ENCODE data around the gene CNTNAP5.

The CNTNAP5 gene

GRCh38 chr2:124281541-124281940, 256.5 kb downstream of the CNTNAP5 start:
- Histone ChIP-seq H3K4me1 (no peaks in the 10 kb centered on the region), H3K9ac (no peak overlapping the region), H3K4me3 (ENCODE audit: low read depth, low read length) (no peak overlapping the region), H2AFZ (no peak overlapping the region), H3K36me3 (ENCODE audit: control insufficient read depth, insufficient read depth, low read length) (no peaks in the 10 kb centered on the region), H3K9me3 (ENCODE audit: control insufficient read depth, low read length) (no peaks in the 10 kb centered on the region), H3K79me2 (no peaks in the 10 kb centered on the region), H3K27ac (no peak overlapping the region), H3K27me3 (ENCODE audit: control insufficient read depth, insufficient read depth, low read length) (no peaks in the 10 kb centered on the region), H3K4me2 (ENCODE audit: low read length) (no peak overlapping the region)
- TF ChIP-seq, protein P1, sequence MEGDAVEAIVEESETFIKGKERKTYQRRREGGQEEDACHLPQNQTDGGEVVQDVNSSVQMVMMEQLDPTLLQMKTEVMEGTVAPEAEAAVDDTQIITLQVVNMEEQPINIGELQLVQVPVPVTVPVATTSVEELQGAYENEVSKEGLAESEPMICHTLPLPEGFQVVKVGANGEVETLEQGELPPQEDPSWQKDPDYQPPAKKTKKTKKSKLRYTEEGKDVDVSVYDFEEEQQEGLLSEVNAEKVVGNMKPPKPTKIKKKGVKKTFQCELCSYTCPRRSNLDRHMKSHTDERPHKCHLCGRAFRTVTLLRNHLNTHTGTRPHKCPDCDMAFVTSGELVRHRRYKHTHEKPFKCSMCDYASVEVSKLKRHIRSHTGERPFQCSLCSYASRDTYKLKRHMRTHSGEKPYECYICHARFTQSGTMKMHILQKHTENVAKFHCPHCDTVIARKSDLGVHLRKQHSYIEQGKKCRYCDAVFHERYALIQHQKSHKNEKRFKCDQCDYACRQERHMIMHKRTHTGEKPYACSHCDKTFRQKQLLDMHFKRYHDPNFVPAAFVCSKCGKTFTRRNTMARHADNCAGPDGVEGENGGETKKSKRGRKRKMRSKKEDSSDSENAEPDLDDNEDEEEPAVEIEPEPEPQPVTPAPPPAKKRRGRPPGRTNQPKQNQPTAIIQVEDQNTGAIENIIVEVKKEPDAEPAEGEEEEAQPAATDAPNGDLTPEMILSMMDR (IDR thresholded peaks at IDR 0.05) = no peak

GRCh38 chr2:124283096-124283495, 258.0 kb downstream of the CNTNAP5 start:
- H3K9me3 ChIP-seq (ENCODE audit: control insufficient read depth, low read length) = no peaks in the 10 kb centered on the region
- no peaks in the 10 kb centered on the region for H3K27me3 ChIP-seq (ENCODE audit: control insufficient read depth, insufficient read depth, low read length)
- no peaks in the 10 kb centered on the region for H3K79me2 ChIP-seq
- H3K4me2 ChIP-seq (ENCODE audit: low read length) = no peak overlapping the region
- no peak overlapping the region for H2AFZ ChIP-seq
- no peak overlapping the region for H3K9ac ChIP-seq
- no peaks in the 10 kb centered on the region for H3K36me3 ChIP-seq (ENCODE audit: control insufficient read depth, insufficient read depth, low read length)
- no peak overlapping the region for H3K4me3 ChIP-seq (ENCODE audit: low read depth, low read length)
- H3K4me1 ChIP-seq = no peaks in the 10 kb centered on the region
- H3K27ac ChIP-seq = no peak overlapping the region
- TF ChIP-seq, protein P1 (IDR thresholded peaks at IDR 0.05) = no peak

GRCh38 chr2:124286089-124286783, 261.1 kb downstream of the CNTNAP5 start:
- Histone ChIP-seq H3K9me3 (ENCODE audit: control insufficient read depth, low read length) (no peaks in the 10 kb centered on the region), H3K27ac (no peak overlapping the region), H3K79me2 (no peaks in the 10 kb centered on the region), H3K4me2 (ENCODE audit: low read length) (no peak overlapping the region), H3K4me3 (ENCODE audit: low read depth, low read length) (no peak overlapping the region), H3K36me3 (ENCODE audit: control insufficient read depth, insufficient read depth, low read length) (no peaks in the 10 kb centered on the region), H3K9ac (no peak overlapping the region), H3K27me3 (ENCODE audit: control insufficient read depth, insufficient read depth, low read length) (no peaks in the 10 kb centered on the region), H2AFZ (no peak overlapping the region), H3K4me1 (no peaks in the 10 kb centered on the region)
- TF ChIP-seq, protein P1 (IDR thresholded peaks at IDR 0.05) = no peak

DNA sequence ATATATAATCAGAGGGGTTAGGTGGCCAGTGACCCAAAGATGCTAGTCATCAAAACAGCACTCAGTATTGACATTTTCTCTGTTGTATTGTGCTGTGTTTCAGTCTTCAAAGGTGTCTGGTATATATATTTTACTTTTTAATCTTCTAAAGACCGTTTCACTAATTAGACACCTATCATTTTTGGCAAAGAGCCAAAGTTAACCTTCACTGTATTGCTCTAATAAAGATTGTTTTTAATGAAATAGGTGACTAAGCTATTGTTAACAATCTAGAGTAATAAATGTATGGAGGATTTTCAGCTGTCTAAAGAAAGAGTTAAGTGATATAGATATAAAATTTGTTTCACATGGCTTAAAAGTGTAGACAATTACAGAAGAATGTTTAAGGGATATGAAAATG, 264.0 kb downstream of the CNTNAP5 start:
- Histone ChIP-seq H3K4me1 (no peaks in the 10 kb centered on the region), H3K9me3 (ENCODE audit: control insufficient read depth, low read length) (no peaks in the 10 kb centered on the region), H3K79me2 (no peaks in the 10 kb centered on the region), H3K36me3 (ENCODE audit: control insufficient read depth, insufficient read depth, low read length) (no peaks in the 10 kb centered on the region), H3K4me3 (ENCODE audit: low read depth, low read length) (no peak overlapping the region), H3K4me2 (ENCODE audit: low read length) (no peak overlapping the region), H3K9ac (no peak overlapping the region), H3K27ac (no peak overlapping the region), H3K27me3 (ENCODE audit: control insufficient read depth, insufficient read depth, low read length) (no peaks in the 10 kb centered on the region), H2AFZ (no peak overlapping the region)
- TF ChIP-seq, protein P1 (IDR thresholded peaks at IDR 0.05) = no peak

DNA sequence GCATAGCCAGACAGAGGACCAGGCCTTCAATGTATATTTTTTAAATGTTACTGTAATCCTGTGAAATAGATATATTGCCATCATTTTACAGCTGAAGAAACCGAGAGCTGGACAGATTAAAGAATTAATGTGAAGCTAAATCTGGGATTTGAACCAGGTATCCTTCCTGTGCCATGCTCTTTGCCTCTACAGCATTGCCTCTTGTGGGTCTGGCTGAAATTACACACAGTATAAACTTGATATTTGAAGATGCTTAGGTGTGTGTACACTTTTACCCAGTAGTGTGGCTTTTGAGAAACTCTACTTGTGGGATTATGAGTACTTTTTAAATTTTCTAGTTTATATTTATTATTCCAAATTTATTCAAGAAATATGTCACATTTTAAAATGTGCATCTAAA, 264.5 kb downstream of the CNTNAP5 start:
- H3K36me3 ChIP-seq (ENCODE audit: control insufficient read depth, insufficient read depth, low read length) = no peaks in the 10 kb centered on the region
- H3K27ac ChIP-seq = no peak overlapping the region
- TF ChIP-seq, protein P1 (IDR thresholded peaks at IDR 0.05) = no peak
- H3K4me2 ChIP-seq (ENCODE audit: low read length) = no peak overlapping the region
- no peaks in the 10 kb centered on the region for H3K4me1 ChIP-seq
- no peaks in the 10 kb centered on the region for H3K27me3 ChIP-seq (ENCODE audit: control insufficient read depth, insufficient read depth, low read length)
- no peak overlapping the region for H2AFZ ChIP-seq
- H3K9me3 ChIP-seq (ENCODE audit: control insufficient read depth, low read length) = no peaks in the 10 kb centered on the region
- H3K4me3 ChIP-seq (ENCODE audit: low read depth, low read length) = no peak overlapping the region
- H3K9ac ChIP-seq = no peak overlapping the region
- H3K79me2 ChIP-seq = no peaks in the 10 kb centered on the region
